Lung (tissue), 12 donors: ENCODE results near the gene WDR19. TPM values are rescaled to one million over a fixed set of nuclear protein-coding genes. Genes with fewer than 3 reads are reported as not detected.

Experiments used
- ATAC-seq: fragments of 200-7000 bp; cut with Tn5 transposase; one replicate; pipeline ENCODE4 v1.9.1; 2020; ENCODE audit warnings: moderate number of reproducible peaks; ENCODE audit not compliant: insufficient read depth, low FRiP score
- DNase-seq, 3 donors: peaks; one replicate each; pipeline ENCODE4 v3.0.0-alpha.2; 2013 to 2017
- H3K27ac ChIP-seq, 2 donors: one replicate each; pipeline ENCODE4 v1.5.1; 2013; ENCODE audit warnings: mild to moderate bottlenecking in 2 of 2, moderate library complexity in 2 of 2, control low read depth in 1 of 2, inconsistent platforms in 1 of 2, low read depth in 1 of 2, low read length in 1 of 2
- H3K27me3 ChIP-seq, 3 donors: one replicate each; pipeline ENCODE4 v1.5.1; 2013; ENCODE audit warnings: low read length in 2 of 3; ENCODE audit not compliant: control insufficient read depth in 3 of 3, insufficient read depth in 3 of 3
- H3K36me3 ChIP-seq, 4 donors: one replicate each; pipeline ENCODE4 v1.5.1; 2013; ENCODE audit warnings: low read length in 4 of 4, mild to moderate bottlenecking in 1 of 4, moderate library complexity in 1 of 4; ENCODE audit not compliant: control insufficient read depth in 4 of 4, insufficient read depth in 4 of 4
- H3K4me1 ChIP-seq, 5 donors: one replicate each; pipeline ENCODE4 v1.5.1; 2013; ENCODE audit warnings: low read length in 5 of 5, mild to moderate bottlenecking in 2 of 5, moderate library complexity in 1 of 5; ENCODE audit not compliant: control insufficient read depth in 5 of 5, insufficient read depth in 5 of 5
- H3K4me3 ChIP-seq: one replicate; pipeline ENCODE4 v1.5.1; 2013; ENCODE audit warnings: mild to moderate bottlenecking, control low read depth, moderate library complexity
- H3K9ac ChIP-seq, 2 donors: one replicate each; pipeline ENCODE4 v1.5.1; 2013; ENCODE audit warnings: low read length in 2 of 2, control low read depth in 1 of 2; ENCODE audit not compliant: insufficient read depth in 1 of 2
- H3K9me3 ChIP-seq, 4 donors: one replicate each; pipeline ENCODE4 v1.5.1; 2013; ENCODE audit warnings: low read length in 3 of 4, mild to moderate bottlenecking in 1 of 4, moderate library complexity in 1 of 4; ENCODE audit not compliant: control insufficient read depth in 4 of 4, insufficient read depth in 3 of 4
- CTCF ChIP-seq: IDR thresholded peaks from 2 replicates; pipeline ENCODE4 v1.5.1; 2012; ENCODE audit warnings: mild to moderate bottlenecking; ENCODE audit errors: control extremely low read depth, extremely low read depth
- WGBS, 2 donors: extraction: QIAGEN DNeasy Blood & Tissue Kit; methylation state at CpG; one replicate each; pipeline ENCODE4 v1.1.7; 2013; 5-methylcytosine and 5-hydroxymethylcytosine counted together
- polyA plus RNA-seq, 2 donors: library from polyadenylated mRNA; stranded (reverse); fragments of 200-250 nt; gene quantifications; one replicate each; pipeline ENCODE4 v1.2.1, GENCODE V29; 2013
- total RNA-seq, 2 donors: library from RNA; depleted of rRNA in 1 of 2; stranded (reverse); fragments of >200 nt in 1 of 2; gene quantifications; one replicate each; pipeline ENCODE4 v1.2.1, GENCODE V29; 2014 to 2021
- donor health status: control.
- donor health status: control.
- donor health status: Bipolar disorder and iron deficiency.
- donor health status: healthy.
- donor health status: DM: yes; HTN: yes; CAD: no.

WDR19 gene
- total and polyA plus RNA-seq, 4 donors, result 14.4 to 75.4 (median 40.5) TPM

GRCh38 chr4:39201963-39202362, 19.6 kb downstream of the WDR19 start:
- 97% methylated on average over 3 of the region's 3 CpGs for WGBS, 2 donors
- Histone ChIP-seq H3K36me3 (peaks cover 6 to 28% (median 20%) of the 10 kb centered on the region in 4 donors), H3K4me3 (no peak overlapping the region), H3K4me1 (peaks cover 0 to 11% (median 0%) of the 10 kb centered on the region in 5 donors), H3K27ac (no peak overlapping the region), H3K9ac (no peak overlapping the region), H3K27me3 (no peaks in the 10 kb centered on the region), H3K9me3 (no peaks in the 10 kb centered on the region)
- DNase-seq (no peak), ATAC-seq (no peak)
- no peak for TF ChIP-seq CTCF

GRCh38 chr4:39204543-39204942, 22.2 kb downstream of the WDR19 start:
- H3K27ac ChIP-seq, result no peak overlapping the region
- no peak for DNase-seq
- TF ChIP-seq CTCF, result no peak
- no peak overlapping the region for H3K9ac ChIP-seq
- no peaks in the 10 kb centered on the region for H3K27me3 ChIP-seq
- H3K4me1 ChIP-seq, result peaks cover 0 to 11% (median 0%) of the 10 kb centered on the region in 5 donors
- ATAC-seq, result no peak
- no peaks in the 10 kb centered on the region for H3K9me3 ChIP-seq
- H3K4me3 ChIP-seq, result no peak overlapping the region
- H3K36me3 ChIP-seq, result peaks cover 6 to 38% (median 26%) of the 10 kb centered on the region in 4 donors

- H3K4me1 ChIP-seq, result peaks cover 0 to 11% (median 0%) of the 10 kb centered on the region in 5 donors
- no peak for ATAC-seq
- TF ChIP-seq CTCF, result no peak
Measured at GRCh38 chr4:39205000-39205399, 22.7 kb downstream of the WDR19 start.

GRCh38 chr4:39205476-39205875, 23.1 kb downstream of the WDR19 start:
- H3K9ac ChIP-seq, result no peak overlapping the region
- no peaks in the 10 kb centered on the region for H3K9me3 ChIP-seq
- H3K4me3 ChIP-seq, result no peak overlapping the region
- H3K36me3 ChIP-seq, result peaks cover 7 to 32% (median 25%) of the 10 kb centered on the region in 4 donors
- WGBS, 2 donors, result 70 to 88% methylated on average over 3 of the region's 3 CpGs
- no peak for ATAC-seq
- peak in 1 of 3 donors; percentile 8 for DNase-seq
- no peak overlapping the region for H3K27ac ChIP-seq
- no peak for TF ChIP-seq CTCF
- peaks cover 0 to 11% (median 0%) of the 10 kb centered on the region in 5 donors for H3K4me1 ChIP-seq
- H3K27me3 ChIP-seq, result no peaks in the 10 kb centered on the region

More at GRCh38 chr4:39205000-39205399, 22.7 kb downstream of the WDR19 start:
- Histone ChIP-seq H3K4me3 (no peak overlapping the region), H3K36me3 (peaks cover 6 to 37% (median 26%) of the 10 kb centered on the region in 4 donors), H3K9ac (no peak overlapping the region), H3K27ac (no peak overlapping the region), H3K27me3 (no peaks in the 10 kb centered on the region), H3K9me3 (no peaks in the 10 kb centered on the region)
- whole genome bisulfite sequencing, 2 donors, result 67 to 94% methylated on average over 1 of the region's 1 CpG
- peak in 2 of 3 donors; percentile 60 to 76 for DNase-seq
